Activated CD4-positive, alpha-beta T cell treated with anti-CD3 and anti-CD28 coated beads for 24 hours (primary cell): ENCODE results near the gene CPNE8.
"Not testable (repeated sequence)": the region's sequence is repeated elsewhere in the genome, so short reads cannot be mapped to it uniquely, and the experiment has no call there.

Source experiments
- DNase-seq, 2 donors: peaks; one replicate each; pipeline ENCODE4 v3.0.0-alpha.2; 2020; ENCODE audit warnings: low read depth in 2 of 2

CPNE8 gene

DNA sequence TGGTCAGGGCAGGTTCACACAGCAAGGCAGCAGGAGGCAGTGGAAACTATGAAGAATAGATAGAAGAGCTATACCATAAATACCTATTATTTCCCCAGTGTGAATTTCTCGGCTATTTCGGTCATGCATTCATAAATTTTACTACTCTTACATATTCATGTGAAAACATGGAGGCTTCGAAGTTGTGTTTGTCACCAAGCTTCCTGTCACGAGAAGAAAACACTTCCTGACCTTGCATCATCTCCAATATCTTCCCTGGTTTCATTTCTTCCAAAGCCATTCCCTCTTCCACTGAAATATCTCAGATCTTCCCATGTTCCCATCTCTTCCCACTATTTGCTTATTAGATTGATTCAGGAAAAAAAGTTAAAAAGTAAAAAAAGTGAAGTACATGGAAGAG lies 80.4 kb downstream of the CPNE8 start:
- DNase-seq = no peak

GRCh38 chr12:38823738-38824137 lies 81.7 kb downstream of the CPNE8 start:
- DNase-seq = no peak

- no peak for DNase-seq
Measured at GRCh38 chr12:38823314-38823713, 82.1 kb downstream of the CPNE8 start.

DNA sequence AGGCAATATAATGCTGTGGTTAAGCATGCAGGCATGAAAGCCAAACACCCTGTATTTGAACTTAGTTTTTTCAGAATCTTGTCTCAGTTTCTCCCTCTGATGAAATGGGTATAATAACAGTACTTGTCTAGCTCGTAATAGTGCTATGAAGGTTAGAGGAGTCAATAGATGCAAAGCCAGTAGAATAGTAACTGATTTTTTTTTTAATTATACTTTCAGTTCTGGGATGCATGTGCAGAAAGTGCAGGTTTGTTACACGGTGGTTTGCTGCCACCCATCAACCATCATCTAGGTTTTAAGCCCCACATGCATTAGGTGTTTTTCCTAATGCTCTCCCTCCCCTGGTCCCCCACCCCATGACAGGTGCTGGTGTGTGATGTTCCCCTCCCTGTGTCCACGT lies 87.4 kb downstream of the CPNE8 start:
- DNase-seq = no peak

DNA sequence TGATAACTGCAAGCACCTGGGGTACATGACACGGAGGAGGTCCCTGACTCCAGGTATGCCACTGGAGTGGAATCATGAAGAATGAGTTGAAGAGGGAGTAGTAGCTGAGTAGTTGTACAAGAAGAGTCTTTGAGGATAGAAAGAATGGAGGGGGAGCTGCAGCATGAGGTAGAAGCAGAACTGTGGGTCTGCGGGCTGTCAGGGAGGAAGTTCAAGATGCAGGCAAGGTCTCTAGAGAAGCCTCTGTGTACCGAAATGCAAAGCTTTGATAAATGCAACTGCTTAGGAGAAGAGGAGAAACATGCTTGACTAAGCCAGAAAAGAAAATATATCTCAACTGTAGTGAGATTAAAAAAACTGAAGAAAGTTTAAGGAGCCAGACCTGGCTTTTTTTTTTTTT lies 91.5 kb downstream of the CPNE8 start:
- no peak for DNase-seq

DNA sequence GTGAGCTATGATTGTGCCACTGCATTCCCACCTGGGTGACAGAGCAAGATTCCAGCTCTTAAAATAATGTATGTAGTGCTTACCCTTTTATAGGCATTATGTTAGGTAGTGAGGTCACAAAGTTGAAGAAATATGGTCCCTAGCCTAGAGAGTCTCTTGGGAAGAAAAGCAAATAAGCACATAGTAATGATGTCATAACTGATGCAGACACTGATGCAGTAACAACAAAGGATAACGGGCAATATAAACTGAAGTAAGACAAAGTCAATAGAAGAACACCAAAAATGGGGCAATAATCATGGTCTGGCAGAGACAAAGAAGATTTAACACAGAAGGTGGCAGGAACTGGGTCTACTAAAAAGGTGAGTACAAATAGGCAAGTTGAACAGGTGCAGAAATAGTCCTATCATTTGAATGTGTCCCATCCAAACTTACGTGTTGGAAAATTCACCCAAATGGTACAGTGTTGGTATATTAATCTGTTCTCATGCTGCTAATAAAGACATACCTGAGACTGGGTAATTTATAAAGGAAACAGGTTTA lies 93.5 kb downstream of the CPNE8 start:
- DNase-seq = no peak

GRCh38 chr12:38809832-38810231 lies 95.6 kb downstream of the CPNE8 start:
- DNase-seq = no peak

- no peak for DNase-seq
Measured at GRCh38 chr12:38788106-38788505, 117.3 kb downstream of the CPNE8 start.

- no peak for DNase-seq
Measured at GRCh38 chr12:38785381-38785780, 120.0 kb downstream of the CPNE8 start.

DNA sequence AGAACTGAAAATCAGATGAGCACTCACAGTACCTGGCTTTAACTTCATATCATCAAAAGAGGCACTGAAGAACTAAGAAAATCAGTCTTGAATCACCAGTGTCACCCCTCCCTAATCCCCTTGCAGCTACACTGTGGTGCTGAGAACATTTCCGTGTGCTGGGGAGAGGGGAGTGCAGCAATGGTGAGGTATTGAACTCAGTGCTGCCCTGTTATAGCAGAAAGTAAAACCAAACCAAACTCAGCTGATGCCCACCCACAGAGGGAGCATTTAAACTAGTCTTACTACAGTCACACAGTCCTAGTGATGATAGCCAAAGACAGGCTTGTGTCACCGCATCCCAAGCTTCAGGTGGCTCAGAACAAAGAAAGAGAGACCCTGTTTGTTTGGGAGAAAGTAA lies 122.1 kb downstream of the CPNE8 start:
- no peak for DNase-seq

DNA sequence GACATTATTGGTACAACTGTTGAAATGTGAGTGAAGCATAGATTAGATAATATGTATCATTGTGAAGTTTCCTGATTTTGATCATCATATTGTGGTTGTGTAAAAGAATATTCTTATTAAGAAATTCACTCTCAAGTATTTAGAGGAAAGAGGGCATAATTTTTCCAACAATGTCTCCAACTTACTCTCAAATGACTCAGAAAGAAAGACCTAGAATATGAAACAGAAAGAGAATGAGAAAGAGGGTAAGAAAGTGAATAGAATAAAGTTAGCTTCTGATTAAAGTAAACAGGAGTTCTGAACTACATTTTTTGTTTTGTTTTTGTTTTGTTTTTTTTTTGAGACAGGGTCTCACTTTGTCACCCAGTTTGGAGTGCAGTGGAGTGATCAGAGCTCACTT lies 123.0 kb downstream of the CPNE8 start:
- no peak for DNase-seq

GRCh38 chr12:38776647-38777046 lies 128.7 kb downstream of the CPNE8 start:
- no peak for DNase-seq

DNA sequence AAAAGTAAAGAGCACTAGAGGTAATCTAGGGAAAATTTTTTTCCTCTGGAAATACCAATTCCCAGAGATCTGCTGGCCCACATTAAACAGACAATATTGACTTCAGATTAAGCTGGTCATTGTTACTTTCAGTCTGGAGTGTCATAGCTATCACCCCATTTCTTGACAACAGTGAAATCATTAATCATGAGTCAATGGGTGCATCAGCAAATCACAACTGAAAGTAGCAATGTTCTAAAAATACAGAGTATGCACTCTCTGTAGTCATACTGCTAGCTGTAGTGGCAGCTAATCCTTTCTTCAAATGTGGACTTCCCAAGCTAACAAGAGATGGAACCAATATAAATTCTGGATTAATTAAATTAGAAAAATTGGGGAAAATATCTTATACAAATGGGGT lies 129.9 kb downstream of the CPNE8 start:
- no peak for DNase-seq

DNA sequence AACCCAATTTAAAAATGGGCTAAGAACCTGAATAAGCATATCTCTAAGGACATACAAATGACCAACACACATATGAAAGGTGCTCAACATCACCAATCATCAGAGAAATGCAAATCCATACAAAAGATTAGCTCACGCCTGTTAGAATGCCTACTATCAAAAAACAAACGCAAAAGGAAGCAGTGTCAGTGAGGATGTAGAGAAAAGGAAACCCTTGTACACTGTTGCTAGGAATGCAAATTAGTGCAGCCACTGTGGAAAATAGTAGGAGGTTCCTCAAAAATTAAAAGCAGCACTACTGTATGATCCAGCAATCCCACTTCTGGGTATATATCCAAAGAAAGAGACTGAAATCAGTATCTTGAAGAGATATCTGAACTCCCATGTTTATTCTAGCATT lies 133.0 kb downstream of the CPNE8 start:
- DNase-seq = no peak

- no peak for DNase-seq
Measured at GRCh38 chr12:38771871-38772270, 133.5 kb downstream of the CPNE8 start.

DNA sequence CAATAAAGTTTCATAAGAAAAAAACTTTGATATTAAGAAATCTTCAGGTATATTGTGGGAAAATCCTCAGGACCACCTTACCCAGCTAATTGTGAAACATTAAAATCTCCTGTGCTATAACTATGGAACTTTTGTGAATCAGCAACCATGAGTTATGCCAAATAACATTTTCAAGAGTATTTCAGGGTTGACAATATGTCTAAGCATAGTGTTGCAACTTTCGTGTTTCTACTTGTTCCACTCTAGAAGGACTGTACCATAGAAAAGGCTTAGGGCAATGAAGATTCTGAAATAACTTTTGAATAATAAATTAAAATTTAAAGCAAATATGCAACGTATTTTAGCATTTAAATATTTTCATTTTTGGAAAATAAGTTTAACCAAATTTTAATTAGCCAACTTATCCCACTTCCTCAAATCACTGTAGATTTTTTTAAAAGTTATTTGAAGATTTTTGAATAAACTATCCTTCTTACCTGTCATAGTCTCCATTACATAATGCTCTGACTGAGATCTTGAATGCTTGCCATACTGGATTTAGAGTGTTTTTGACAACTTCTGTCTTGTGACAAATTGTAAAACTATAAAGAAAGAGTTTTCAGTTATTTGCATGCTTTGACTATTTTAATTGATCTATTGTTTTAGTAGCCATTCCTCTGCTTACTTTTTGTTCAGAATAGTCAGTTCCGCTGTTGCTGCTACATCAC lies 143.6 kb downstream of the CPNE8 start:
- DNase-seq = no peak

GRCh38 chr12:38761111-38761510 lies 144.3 kb downstream of the CPNE8 start:
- no peak for DNase-seq

DNA sequence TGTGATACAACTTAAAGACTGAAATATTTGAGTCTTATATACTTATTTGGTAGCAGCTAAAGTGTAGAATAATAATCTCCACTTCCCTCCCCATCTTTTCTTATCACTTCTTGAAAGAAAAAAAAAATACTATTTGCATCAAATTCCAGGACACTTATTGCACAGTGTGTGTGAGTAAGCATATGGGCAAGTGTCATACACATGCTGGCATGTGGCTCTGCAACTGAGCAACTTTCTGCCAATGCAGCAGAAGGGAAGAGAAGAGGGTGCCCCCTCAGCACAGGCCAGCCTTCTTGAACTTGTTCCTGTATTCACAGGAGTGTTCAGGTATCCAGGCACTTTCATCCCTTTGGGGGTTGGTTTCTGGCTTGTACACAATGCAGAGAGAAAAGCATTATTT lies 145.8 kb downstream of the CPNE8 start:
- DNase-seq = no peak

GRCh38 chr12:38746744-38747143 lies 158.6 kb downstream of the CPNE8 start:
- DNase-seq = no peak

GRCh38 chr12:38745601-38746000 lies 159.8 kb downstream of the CPNE8 start:
- no peak for DNase-seq

GRCh38 chr12:38744041-38744440 lies 161.3 kb downstream of the CPNE8 start:
- no peak for DNase-seq

GRCh38 chr12:38742496-38742895 lies 162.9 kb downstream of the CPNE8 start:
- DNase-seq = not testable (repeated sequence)

- no peak for DNase-seq
Measured at GRCh38 chr12:38736821-38737220, 168.6 kb downstream of the CPNE8 start.

- no peak for DNase-seq
Measured at GRCh38 chr12:38732761-38733160, 172.6 kb downstream of the CPNE8 start.
